Loucy (cell line): ENCODE results near the gene ZNF581.
A peak's percentile ranks its signal among the peaks of the same experiment; 100 is the strongest.

Experiments used
- H2AFZ ChIP-seq: fragments of 200-600 bp; sonication (generic); 2 replicates; pipeline ENCODE4 v1.6.0; 2016; ENCODE audit warnings: antibody characterized with exemption, mild to moderate bottlenecking, low read length, moderate library complexity
- H3F3A ChIP-seq: fragments of 200-600 bp; 2 replicates; pipeline ENCODE4 v1.6.0; 2016; ENCODE audit warnings: antibody characterized with exemption, low read depth, mild to moderate bottlenecking
- H3K27me3 ChIP-seq: fragments of 200-600 bp; sonication (generic); 2 replicates; pipeline ENCODE4 v1.6.1; 2014; ENCODE audit warnings: low read length, mild to moderate bottlenecking; ENCODE audit not compliant: insufficient read depth, poor library complexity, severe bottlenecking
- H3K36me3 ChIP-seq: fragments of 200-600 bp; sonication (generic); 2 replicates; pipeline ENCODE4 v1.6.1; 2016; ENCODE audit warnings: low read length; ENCODE audit not compliant: insufficient read depth
- H3K4me1 ChIP-seq: fragments of 200-600 bp; sonication (generic); 2 replicates; pipeline ENCODE4 v1.5.1; 2014; ENCODE audit warnings: low read length, mild to moderate bottlenecking; ENCODE audit not compliant: insufficient read depth, poor library complexity, severe bottlenecking
- H3K4me2 ChIP-seq: fragments of 200-600 bp; sonication (generic); 2 replicates; pipeline ENCODE4 v1.6.0; 2014; ENCODE audit warnings: antibody characterized with exemption, low read length, low read depth, mild to moderate bottlenecking; ENCODE audit not compliant: poor library complexity, severe bottlenecking
- H3K4me3 ChIP-seq: fragments of 200-600 bp; sonication (generic); 2 replicates; pipeline ENCODE4 v1.5.1; 2014; ENCODE audit warnings: low read length, mild to moderate bottlenecking, mixed read lengths; ENCODE audit not compliant: poor library complexity, severe bottlenecking
- H3K79me2 ChIP-seq: fragments of 200-600 bp; sonication (generic); 2 replicates; pipeline ENCODE4 v1.6.1; 2014; ENCODE audit warnings: low read length; ENCODE audit not compliant: insufficient read depth
- H3K9ac ChIP-seq: fragments of 200-600 bp; sonication (generic); 2 replicates; pipeline ENCODE4 v1.6.0; 2014; ENCODE audit warnings: mild to moderate bottlenecking, low read depth, low read length, moderate library complexity; ENCODE audit not compliant: poor library complexity, severe bottlenecking
- H3K9me2 ChIP-seq: fragments of 200-600 bp; sonication (generic); replicated peaks from 2 replicates; pipeline ENCODE4 v1.6.1; 2016; ENCODE audit warnings: low read depth, low read length, mixed read lengths
- H3K9me3 ChIP-seq: fragments of 200-600 bp; sonication (generic); 2 replicates; pipeline ENCODE4 v1.6.1; 2014; ENCODE audit warnings: mild to moderate bottlenecking, antibody characterized with exemption, low read length, low read depth; ENCODE audit not compliant: insufficient read depth
- H4K20me1 ChIP-seq: fragments of 200-600 bp; sonication (generic); 2 replicates; pipeline ENCODE4 v1.6.0; 2014; ENCODE audit warnings: antibody characterized with exemption, low read length, mild to moderate bottlenecking; ENCODE audit not compliant: insufficient read depth, poor library complexity, severe bottlenecking
- EZH2phosphoT487 ChIP-seq: fragments of 200-600 bp; IDR thresholded peaks from 2 replicates; pipeline ENCODE4 v1.6.1; 2018; ENCODE audit warnings: antibody characterized with exemption, mild to moderate bottlenecking, moderate library complexity, borderline replicate concordance
- TF ChIP-seq, protein P1 (sequence below): fragments of 200-600 bp; sonication (generic); conservative IDR thresholded peaks from 2 replicates; pipeline ENCODE4 v1.5.1; 2014; ENCODE audit warnings: mild to moderate bottlenecking, antibody characterized with exemption, low read length

The ZNF581 gene

DNA sequence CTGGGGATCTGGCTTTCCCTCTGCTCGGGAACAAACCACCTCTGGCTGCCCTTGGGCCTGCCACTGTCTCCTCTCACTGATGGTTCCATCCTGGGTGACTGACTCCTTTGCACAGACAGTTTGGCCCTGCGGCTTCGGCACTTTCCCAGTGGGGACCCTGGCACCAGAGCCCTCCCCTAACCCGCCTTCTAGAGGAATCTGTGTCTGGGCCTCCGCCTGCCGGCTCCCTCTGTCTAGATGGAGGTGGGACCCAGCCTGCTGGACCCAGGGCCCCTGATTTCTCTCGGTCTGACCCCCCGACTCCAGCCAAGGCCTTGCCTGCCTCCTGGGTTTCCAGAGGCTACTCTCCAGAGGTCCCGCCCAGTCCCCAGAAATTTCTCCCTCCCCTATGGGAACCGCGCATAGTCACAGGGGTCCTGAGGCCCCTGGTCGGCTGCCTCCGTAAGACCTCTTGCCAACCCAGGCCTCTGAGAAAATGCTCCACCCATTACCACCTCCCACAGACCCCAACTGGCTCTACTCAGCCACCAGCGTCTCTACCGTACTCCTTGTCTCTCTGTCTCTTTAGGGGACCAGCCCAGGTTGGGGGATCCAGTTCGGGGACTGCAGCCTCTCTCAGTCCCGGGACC, 7.3 kb downstream of the ZNF581 start:
- no peak overlapping the region for H3K4me2 ChIP-seq
- peaks cover 4% of the 10 kb centered on the region for H3K27me3 ChIP-seq
- H3K9ac ChIP-seq: no peak overlapping the region

DNA sequence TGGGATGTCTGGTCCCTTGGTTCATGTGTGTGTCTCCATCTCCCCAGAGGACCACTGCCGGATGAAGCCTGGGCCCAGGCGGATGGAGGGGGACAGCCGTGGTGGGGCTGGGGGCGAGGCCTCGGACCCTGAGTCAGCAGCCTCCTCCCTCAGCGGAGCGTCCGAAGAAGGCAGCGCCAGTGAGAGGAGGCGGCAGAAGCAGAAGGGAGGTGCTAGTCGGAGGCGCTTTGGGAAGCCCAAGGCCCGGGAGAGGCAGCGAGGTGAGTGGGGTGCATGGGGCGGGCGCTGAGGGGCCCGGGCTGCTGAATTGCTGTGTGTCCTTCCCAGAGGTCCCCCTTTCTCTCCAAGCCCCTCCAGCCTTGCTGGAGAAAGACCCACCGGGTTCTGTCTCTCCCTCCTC, 7.8 kb downstream of the ZNF581 start:
- Histone ChIP-seq H4K20me1 (peaks cover 8% of the 10 kb centered on the region), H3F3A (no peaks in the 10 kb centered on the region), H3K79me2 (peaks cover 34% of the 10 kb centered on the region), H3K4me1 (peaks cover 10% of the 10 kb centered on the region), H3K36me3 (no peaks in the 10 kb centered on the region), H3K9ac (no peak overlapping the region), H3K4me2 (no peak overlapping the region), H3K4me3 (no peak overlapping the region), H3K9me2 (no peaks in the 10 kb centered on the region), H3K27me3 (peaks cover 4% of the 10 kb centered on the region), H3K9me3 (no peaks in the 10 kb centered on the region), H2AFZ (no peak overlapping the region)
- TF ChIP-seq, protein P1, sequence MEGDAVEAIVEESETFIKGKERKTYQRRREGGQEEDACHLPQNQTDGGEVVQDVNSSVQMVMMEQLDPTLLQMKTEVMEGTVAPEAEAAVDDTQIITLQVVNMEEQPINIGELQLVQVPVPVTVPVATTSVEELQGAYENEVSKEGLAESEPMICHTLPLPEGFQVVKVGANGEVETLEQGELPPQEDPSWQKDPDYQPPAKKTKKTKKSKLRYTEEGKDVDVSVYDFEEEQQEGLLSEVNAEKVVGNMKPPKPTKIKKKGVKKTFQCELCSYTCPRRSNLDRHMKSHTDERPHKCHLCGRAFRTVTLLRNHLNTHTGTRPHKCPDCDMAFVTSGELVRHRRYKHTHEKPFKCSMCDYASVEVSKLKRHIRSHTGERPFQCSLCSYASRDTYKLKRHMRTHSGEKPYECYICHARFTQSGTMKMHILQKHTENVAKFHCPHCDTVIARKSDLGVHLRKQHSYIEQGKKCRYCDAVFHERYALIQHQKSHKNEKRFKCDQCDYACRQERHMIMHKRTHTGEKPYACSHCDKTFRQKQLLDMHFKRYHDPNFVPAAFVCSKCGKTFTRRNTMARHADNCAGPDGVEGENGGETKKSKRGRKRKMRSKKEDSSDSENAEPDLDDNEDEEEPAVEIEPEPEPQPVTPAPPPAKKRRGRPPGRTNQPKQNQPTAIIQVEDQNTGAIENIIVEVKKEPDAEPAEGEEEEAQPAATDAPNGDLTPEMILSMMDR: no peak
- TF ChIP-seq EZH2phosphoT487: no peak

More for the DNA sequence above, 7.3 kb downstream of the ZNF581 start:
- Histone ChIP-seq H3K4me1 (peaks cover 10% of the 10 kb centered on the region), H3K79me2 (peaks cover 29% of the 10 kb centered on the region), H3K36me3 (no peaks in the 10 kb centered on the region), H3F3A (no peaks in the 10 kb centered on the region), H3K9me2 (no peaks in the 10 kb centered on the region), H4K20me1 (peaks cover 3% of the 10 kb centered on the region), H2AFZ (no peak overlapping the region), H3K9me3 (no peaks in the 10 kb centered on the region), H3K4me3 (no peak overlapping the region)
- TF ChIP-seq, protein P1: no peak
- no peak for TF ChIP-seq EZH2phosphoT487

DNA sequence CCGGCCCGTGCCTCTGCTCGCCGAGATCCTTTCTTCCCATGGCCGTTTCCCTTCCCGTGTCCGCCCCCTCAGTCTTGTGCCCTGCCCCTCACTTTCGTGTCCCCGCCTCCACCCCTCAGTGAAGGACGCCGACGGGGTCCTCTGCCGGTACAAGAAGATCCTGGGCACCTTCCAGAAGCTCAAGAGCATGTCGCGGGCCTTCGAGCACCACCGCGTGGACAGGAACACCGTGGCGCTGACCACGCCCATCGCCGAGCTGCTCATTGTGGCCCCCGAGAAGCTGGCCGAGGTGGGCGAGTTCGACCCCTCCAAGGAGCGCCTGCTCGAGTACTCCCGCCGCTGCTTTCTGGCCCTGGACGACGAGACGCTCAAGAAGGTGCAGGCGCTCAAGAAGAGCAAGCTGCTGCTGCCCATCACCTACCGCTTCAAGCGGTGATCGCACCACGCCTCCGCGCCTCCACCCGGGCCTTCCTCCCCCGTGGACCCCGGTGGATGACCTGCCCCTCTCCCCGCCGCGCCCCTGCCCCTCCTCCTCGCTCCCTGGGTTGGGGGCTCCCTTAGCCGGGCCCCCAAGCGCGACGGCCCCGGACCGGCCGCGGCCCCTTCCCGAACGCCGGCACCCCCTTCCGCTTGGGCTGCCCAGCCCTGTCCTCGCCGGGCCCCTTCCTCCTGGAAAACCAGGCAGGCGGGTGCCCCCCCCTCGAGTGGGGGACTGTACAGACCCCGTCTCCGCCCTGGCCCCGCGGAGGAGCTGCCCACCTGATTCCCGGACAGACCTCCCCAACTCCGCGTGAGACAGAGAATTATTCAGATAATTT, 9.1 kb downstream of the ZNF581 start:
- Histone ChIP-seq H3K4me1 (peaks cover 17% of the 10 kb centered on the region), H3K27me3 (peaks cover 4% of the 10 kb centered on the region), H3K36me3 (no peaks in the 10 kb centered on the region), H3K9ac (no peak overlapping the region), H3K9me2 (no peaks in the 10 kb centered on the region), H4K20me1 (peaks cover 21% of the 10 kb centered on the region), H2AFZ (no peak overlapping the region), H3K9me3 (no peaks in the 10 kb centered on the region), H3K4me2 (peak overlapping the region; percentile 59), H3K4me3 (peak overlapping the region; percentile 87), H3K79me2 (peaks cover 38% of the 10 kb centered on the region), H3F3A (no peaks in the 10 kb centered on the region)
- TF ChIP-seq EZH2phosphoT487: no peak
- TF ChIP-seq, protein P1: no peak
